ENCODE data around the gene KRTAP10-11.

DNA sequence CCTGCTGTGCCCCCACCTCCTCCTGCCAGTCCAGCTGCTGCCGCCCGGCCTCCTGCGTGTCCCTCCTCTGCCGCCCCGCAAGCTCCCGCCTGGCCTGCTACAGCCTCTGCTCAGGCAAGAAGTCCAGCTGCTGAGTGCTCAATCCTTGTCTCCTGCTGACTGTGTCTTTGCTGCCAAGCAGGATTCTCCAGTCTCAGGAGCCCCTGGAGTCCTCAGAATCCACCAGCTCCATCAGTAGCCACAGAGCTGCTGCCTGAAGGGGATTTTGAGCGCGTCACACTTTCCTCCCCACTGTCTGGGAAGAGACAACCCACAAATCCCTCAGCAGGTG, 973 bp downstream of the KRTAP10-11 start:
- TF ChIP-seq EZH2phosphoT487 (IDR thresholded peaks at IDR 0.05; ENCODE audit: unreplicated experiment) (no peak), CTCF (conservative IDR thresholded peaks at IDR 0.05; ENCODE audit: low read depth in 2 of 2) (no peak), JUNB (IDR thresholded peaks at IDR 0.05; ENCODE audit: unreplicated experiment) (no peak), POLR2AphosphoS5 (IDR thresholded peaks at IDR 0.05; ENCODE audit: low read depth) (no peak), EZH2 (IDR thresholded peaks at IDR 0.05; ENCODE audit: low read depth, unreplicated experiment) (no peak), CREB1 (CRISPR knock-in tag; IDR thresholded peaks at IDR 0.05; ENCODE audit: low read depth) (no peak)
- TF ChIP-seq, protein P1, sequence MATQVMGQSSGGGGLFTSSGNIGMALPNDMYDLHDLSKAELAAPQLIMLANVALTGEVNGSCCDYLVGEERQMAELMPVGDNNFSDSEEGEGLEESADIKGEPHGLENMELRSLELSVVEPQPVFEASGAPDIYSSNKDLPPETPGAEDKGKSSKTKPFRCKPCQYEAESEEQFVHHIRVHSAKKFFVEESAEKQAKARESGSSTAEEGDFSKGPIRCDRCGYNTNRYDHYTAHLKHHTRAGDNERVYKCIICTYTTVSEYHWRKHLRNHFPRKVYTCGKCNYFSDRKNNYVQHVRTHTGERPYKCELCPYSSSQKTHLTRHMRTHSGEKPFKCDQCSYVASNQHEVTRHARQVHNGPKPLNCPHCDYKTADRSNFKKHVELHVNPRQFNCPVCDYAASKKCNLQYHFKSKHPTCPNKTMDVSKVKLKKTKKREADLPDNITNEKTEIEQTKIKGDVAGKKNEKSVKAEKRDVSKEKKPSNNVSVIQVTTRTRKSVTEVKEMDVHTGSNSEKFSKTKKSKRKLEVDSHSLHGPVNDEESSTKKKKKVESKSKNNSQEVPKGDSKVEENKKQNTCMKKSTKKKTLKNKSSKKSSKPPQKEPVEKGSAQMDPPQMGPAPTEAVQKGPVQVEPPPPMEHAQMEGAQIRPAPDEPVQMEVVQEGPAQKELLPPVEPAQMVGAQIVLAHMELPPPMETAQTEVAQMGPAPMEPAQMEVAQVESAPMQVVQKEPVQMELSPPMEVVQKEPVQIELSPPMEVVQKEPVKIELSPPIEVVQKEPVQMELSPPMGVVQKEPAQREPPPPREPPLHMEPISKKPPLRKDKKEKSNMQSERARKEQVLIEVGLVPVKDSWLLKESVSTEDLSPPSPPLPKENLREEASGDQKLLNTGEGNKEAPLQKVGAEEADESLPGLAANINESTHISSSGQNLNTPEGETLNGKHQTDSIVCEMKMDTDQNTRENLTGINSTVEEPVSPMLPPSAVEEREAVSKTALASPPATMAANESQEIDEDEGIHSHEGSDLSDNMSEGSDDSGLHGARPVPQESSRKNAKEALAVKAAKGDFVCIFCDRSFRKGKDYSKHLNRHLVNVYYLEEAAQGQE (IDR thresholded peaks at IDR 0.05; ENCODE audit: unreplicated experiment), result no peak

Measured in GM23338 (cell line).